Fibroblast of skin of scalp (primary cell): ENCODE data around the gene BRSK1.

ENCODE experiments used
- DNase-seq: peaks from one replicate; pipeline ENCODE4 v3.0.0-alpha.2; 2013

The BRSK1 gene

GRCh38 chr19:55253842-55254624 lies 29.8 kb upstream of the BRSK1 start:
- DNase-seq = no peak

- DNase-seq = no peak
These were observed 29.2 kb upstream of the BRSK1 start for GRCh38 chr19:55254625-55254977.

- no peak for DNase-seq
These were observed 28.0 kb upstream of the BRSK1 start for GRCh38 chr19:55255618-55256423.

GRCh38 chr19:55256562-55257460 lies 27.0 kb upstream of the BRSK1 start:
- no peak for DNase-seq

GRCh38 chr19:55257461-55258420 lies 26.1 kb upstream of the BRSK1 start:
- no peak for DNase-seq

GRCh38 chr19:55258476-55258827 lies 25.3 kb upstream of the BRSK1 start:
- DNase-seq = no peak

GRCh38 chr19:55258828-55259539 lies 24.8 kb upstream of the BRSK1 start, which contains the start of gene PPP6R1:
PPP6R1 (minus strand) TSS chr19:55259017; CDS start chr19:55247103, 11,914 bp downstream.
- DNase-seq = peak; percentile 100

GRCh38 chr19:55259540-55260210 lies 24.1 kb upstream of the BRSK1 start:
- DNase-seq = no peak

- no peak for DNase-seq
These were observed 22.1 kb upstream of the BRSK1 start for GRCh38 chr19:55261671-55262126.

GRCh38 chr19:55262359-55262758 lies 21.4 kb upstream of the BRSK1 start:
- DNase-seq = no peak

- no peak for DNase-seq
These were observed 19.3 kb upstream of the BRSK1 start for GRCh38 chr19:55264531-55264930.

- no peak for DNase-seq
These were observed 18.6 kb upstream of the BRSK1 start for GRCh38 chr19:55265173-55265572.

- no peak for DNase-seq
These were observed 17.9 kb upstream of the BRSK1 start for GRCh38 chr19:55265723-55266386.

- no peak for DNase-seq
These were observed 17.4 kb upstream of the BRSK1 start for GRCh38 chr19:55266404-55266803.

GRCh38 chr19:55266840-55267239 lies 17.0 kb upstream of the BRSK1 start:
- no peak for DNase-seq

GRCh38 chr19:55269299-55269698 lies 14.5 kb upstream of the BRSK1 start:
- no peak for DNase-seq

- no peak for DNase-seq
These were observed 13.4 kb upstream of the BRSK1 start for GRCh38 chr19:55270172-55270942.

GRCh38 chr19:55272142-55272541 lies 11.7 kb upstream of the BRSK1 start:
- DNase-seq = no peak
